CD4-positive, alpha-beta T cell treated with Interleukin-4 for 1 hour (primary cell): Measurements from ENCODE around the gene MRPS17.

Experiments used
- DNase-seq, 2 donors: peaks; one replicate each; pipeline ENCODE4 v3.0.0-alpha.2; 2020 to 2022

MRPS17 gene

GRCh38 chr7:55973747-55974250, 22.1 kb downstream of the MRPS17 start:
- DNase-seq = no peak

DNA sequence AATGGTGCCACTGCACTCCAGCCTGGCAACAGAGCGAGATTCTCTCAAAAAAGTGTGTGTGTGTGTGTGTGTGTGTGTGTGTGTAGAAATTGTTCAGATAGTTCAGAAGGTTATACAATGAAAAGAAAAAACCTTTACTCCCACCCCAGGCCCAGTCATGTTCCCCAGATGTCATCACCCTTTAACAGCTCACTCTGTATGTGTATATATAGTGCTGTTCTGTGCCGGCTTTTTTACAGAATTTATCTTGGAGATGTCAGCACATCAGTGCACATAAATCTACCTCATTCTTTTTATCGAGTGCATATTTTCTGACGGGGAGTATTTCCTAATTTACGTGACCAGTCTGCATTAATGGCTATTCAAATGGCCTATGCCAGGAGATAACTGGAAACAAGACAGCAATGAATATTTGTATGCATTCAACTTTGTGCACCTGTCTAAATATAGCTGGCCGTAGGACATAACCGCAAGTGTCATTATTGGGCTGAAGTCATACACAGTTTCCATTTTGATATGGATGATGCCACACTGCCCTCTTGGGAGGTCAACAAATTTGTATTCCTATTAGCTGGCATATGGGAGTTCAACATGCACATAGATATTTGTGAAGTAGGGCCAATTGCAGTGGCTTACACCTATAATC, 24.4 kb downstream of the MRPS17 start:
- DNase-seq = no peak

- no peak for DNase-seq
Measured at GRCh38 chr7:55977831-55978230, 26.2 kb downstream of the MRPS17 start.

GRCh38 chr7:55980266-55980665, 28.6 kb downstream of the MRPS17 start:
- no peak for DNase-seq

DNA sequence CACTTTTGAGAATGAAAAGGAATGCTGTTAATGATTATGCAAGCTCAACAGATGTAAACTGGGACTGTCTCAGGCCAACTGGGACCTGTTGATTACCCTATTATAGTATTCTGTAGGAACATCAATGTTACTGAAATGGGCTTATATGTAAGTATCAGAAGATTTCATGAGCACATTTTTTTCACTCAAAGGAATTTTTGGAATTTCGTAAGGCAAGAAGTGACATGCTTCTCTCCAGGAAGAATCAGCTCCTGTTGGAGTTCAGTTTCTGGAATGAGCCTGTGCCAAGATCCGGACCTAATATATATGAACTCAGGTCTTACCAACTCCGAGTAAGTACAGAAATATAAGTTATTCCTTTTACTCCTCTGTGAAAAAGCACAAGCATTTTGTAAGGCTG, 31.9 kb downstream of the MRPS17 start:
- no peak for DNase-seq

DNA sequence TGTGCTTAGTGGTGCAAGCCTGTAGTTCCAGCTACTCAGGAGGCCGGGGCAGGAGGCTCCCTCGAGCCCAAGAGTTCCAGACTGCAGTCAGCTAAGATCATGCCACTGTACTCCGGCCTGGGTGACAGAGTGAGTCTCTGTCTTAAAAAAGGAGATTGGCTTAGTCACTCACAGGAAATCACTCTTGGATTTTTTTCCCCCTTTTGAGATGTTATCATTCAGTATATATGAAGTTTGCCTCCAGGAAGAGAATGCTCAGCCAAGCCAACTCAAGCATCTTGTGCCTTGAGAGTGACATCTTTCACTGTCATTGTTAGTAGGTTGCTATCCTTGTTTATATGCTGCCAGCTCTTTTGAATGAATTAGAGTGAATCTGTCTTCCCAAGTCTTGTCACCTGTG, 40.7 kb downstream of the MRPS17 start:
- DNase-seq = no peak

DNA sequence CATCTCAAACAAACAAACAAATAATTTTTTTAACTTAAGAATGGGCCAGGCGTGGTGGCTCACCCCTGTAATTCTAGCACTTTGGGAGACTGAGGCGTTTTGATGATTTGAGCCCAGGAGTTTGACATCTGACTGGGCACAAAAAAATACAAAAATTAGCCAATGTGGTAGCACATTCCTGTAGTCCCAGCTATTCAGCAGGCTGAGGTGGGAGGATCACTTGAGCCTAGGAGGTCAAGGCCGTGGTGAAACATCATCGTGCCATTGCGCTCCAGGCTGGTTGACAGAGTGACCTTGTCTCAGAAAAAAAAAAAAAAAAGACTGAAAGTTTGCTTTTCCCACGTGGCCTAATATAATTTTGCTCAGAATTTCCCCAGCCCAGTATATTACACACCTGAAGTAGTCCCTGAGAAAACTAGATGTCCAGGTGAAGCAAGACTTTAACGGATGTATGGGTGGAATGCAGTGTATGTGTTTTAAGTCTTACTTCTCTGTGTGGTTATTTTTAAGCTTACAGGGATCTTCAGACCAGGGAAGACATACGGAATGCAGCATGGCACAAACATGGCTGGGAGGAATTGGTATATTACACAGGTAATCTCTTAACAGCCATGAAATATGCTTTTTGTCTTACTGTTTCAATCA, 45.3 kb downstream of the MRPS17 start:
- no peak for DNase-seq

- no peak for DNase-seq
Measured at GRCh38 chr7:56003749-56004148, 52.1 kb downstream of the MRPS17 start.
